ENCODE data around the gene BTBD7. TPM values are rescaled to one million over a fixed set of nuclear protein-coding genes. Genes with fewer than 3 reads are reported as not detected.

BTBD7 gene
- total RNA-seq, 4 donors from 2014 or later: 17.9 to 30.5 (median 20.9) TPM

DNA sequence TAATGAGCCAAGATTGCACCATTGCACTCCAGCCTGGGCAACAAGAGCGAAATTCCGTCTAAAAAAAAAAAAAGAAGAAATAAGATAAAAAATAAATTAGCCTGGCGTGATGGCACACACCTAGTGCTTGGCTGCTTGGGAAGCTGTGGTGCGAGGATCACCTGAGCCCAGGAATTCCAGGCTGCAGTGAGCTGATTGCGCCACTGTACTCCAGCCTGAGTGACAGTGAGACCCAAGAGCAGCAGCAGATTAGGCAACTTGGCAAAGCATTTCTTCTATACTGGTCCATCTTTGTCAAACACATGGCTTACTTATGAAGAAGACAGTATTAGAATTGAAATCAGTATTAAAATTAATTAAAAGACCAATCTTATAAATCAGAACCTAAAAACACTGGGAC, 132.3 kb downstream of the BTBD7 start:
- no peak for DNase-seq
- intact Hi-C loops (cut with DNase I): no loop called here
- H3K27me3 ChIP-seq: no peaks in the 10 kb centered on the region

DNA sequence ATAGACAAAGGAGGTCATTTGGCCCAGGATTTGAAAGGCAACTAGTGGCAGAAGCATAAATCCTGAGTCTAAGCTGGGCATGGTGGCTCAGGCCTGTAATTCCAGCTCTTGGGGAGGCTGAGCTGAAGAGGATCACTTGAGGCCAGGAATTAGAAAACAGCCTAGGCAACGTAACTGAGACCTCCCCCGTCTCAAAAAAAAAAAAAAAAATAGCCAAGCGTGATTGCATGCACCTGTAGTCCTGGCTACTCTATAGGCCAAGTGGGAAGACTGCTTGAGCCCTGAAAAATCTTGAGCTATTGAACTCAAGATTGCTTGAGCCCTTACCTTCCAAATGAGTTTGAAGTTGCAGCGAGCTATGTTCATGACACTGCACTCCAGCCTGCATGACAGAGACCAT, 133.8 kb downstream of the BTBD7 start:
- Histone ChIP-seq H3K27me3 (no peaks in the 10 kb centered on the region), H3K4me1 (peaks cover 0 to under 1% (median 0%) of the 10 kb centered on the region in 3 donors), H3K9me3 (no peaks in the 10 kb centered on the region), H3K27ac (no peak overlapping the region), H3K36me3 (peaks cover 0 to 5% (median 0%) of the 10 kb centered on the region in 3 donors), H3K4me3 (no peak overlapping the region)
- no peak for DNase-seq
- TF ChIP-seq, protein P1, sequence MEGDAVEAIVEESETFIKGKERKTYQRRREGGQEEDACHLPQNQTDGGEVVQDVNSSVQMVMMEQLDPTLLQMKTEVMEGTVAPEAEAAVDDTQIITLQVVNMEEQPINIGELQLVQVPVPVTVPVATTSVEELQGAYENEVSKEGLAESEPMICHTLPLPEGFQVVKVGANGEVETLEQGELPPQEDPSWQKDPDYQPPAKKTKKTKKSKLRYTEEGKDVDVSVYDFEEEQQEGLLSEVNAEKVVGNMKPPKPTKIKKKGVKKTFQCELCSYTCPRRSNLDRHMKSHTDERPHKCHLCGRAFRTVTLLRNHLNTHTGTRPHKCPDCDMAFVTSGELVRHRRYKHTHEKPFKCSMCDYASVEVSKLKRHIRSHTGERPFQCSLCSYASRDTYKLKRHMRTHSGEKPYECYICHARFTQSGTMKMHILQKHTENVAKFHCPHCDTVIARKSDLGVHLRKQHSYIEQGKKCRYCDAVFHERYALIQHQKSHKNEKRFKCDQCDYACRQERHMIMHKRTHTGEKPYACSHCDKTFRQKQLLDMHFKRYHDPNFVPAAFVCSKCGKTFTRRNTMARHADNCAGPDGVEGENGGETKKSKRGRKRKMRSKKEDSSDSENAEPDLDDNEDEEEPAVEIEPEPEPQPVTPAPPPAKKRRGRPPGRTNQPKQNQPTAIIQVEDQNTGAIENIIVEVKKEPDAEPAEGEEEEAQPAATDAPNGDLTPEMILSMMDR (IDR thresholded peaks at IDR 0.05): no peak
- TF ChIP-seq POLR2A (IDR thresholded peaks at IDR 0.05): no peak
- 78 to 91% methylated on average over 4 of the region's 4 CpGs for WGBS, 2 donors
- intact Hi-C loops (cut with DNase I): no loop called here

More for the DNA sequence above, 132.3 kb downstream of the BTBD7 start:
- Histone ChIP-seq H3K36me3 (peaks cover 0 to 5% (median 0%) of the 10 kb centered on the region in 3 donors), H3K4me3 (no peak overlapping the region), H3K9me3 (no peaks in the 10 kb centered on the region), H3K4me1 (peaks cover 0 to 16% (median under 1%) of the 10 kb centered on the region in 3 donors), H3K27ac (no peak overlapping the region)
- WGBS, 2 donors: 91 to 93% methylated on average over 4 to 5 of the region's 5 CpGs
- TF ChIP-seq, protein P1 (IDR thresholded peaks at IDR 0.05): no peak
- no peak for TF ChIP-seq POLR2A (IDR thresholded peaks at IDR 0.05)

DNA sequence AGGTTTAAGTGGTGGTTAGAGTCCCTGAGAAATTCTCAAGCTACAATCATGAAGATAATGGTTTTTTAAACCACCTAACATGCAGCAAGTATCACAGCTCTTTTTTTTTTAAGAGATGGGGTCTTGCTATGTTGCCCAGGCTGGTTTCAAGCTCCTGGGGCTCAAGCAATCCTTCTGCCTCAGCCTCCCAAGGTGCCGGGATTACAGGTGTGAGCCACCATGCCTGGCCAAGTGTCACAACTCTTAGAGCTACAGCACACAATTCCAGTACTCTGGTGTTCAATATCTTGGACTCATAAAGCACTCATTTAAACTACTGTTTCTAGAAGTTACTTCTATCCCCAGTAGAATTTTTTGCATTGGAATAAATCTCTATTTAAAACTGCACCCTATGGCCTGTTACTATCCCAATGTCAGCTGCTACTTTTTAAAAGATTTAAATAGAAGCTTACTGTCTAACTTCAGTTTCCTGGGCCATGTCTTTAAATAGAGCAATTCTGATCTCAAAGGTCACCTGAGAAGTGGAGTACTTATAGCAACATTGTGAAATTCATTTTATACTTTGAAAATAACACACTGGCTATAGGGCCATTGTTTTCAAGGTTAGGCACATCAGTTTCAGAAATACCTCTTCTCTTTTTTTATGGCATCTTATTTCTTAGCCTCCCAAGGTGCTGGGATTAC, 137.4 kb downstream of the BTBD7 start:
- Histone ChIP-seq H3K4me3 (no peak overlapping the region), H3K36me3 (peaks cover 0 to 5% (median 0%) of the 10 kb centered on the region in 3 donors), H3K27ac (no peak overlapping the region), H3K4me1 (peaks cover 0 to 9% (median 0%) of the 10 kb centered on the region in 3 donors), H3K27me3 (no peaks in the 10 kb centered on the region), H3K9me3 (no peaks in the 10 kb centered on the region)
- TF ChIP-seq POLR2A (IDR thresholded peaks at IDR 0.05): no peak
- TF ChIP-seq, protein P1 (IDR thresholded peaks at IDR 0.05): no peak
- no peak for DNase-seq
- intact Hi-C loops (cut with DNase I): no loop called here
- WGBS, 2 donors: 86 to 88% methylated on average over 1 of the region's 1 CpG

Other genes starting within 250 kb of the BTBD7 start
- 10 to 100 TPM; 14.2 to 34.5 (median 25.8) TPM for gene ITPK1, start 217.1 kb downstream of the BTBD7 start, total RNA-seq
- gene MOAP1, start 148.1 kb downstream of the BTBD7 start, total RNA-seq: 10 to 100 TPM in 2 of 4 donors, 1 to 10 TPM in 2; 4.9 to 28.8 (median 11.5) TPM
- gene LYSET, start 147.7 kb downstream of the BTBD7 start, total RNA-seq: 1 to 10 TPM; 1.4 to 6.5 (median 4.7) TPM
- gene GON7, start 126.0 kb downstream of the BTBD7 start, total RNA-seq: 10 to 100 TPM in 3 of 4 donors, 1 to 10 TPM in 1; 9.2 to 15.2 (median 10.2) TPM
- 10 to 100 TPM; 13.2 to 29.6 (median 19.9) TPM for gene UBR7, start 125.8 kb downstream of the BTBD7 start, total RNA-seq
- not detected for gene COX8C, start 14.1 kb upstream of the BTBD7 start, total RNA-seq
- gene UNC79, start 97.9 kb upstream of the BTBD7 start, total RNA-seq: under 1 TPM in 1 of 4 donors, not detected in 3; under 0.01 TPM